Loucy (cell line): ENCODE measurements around the gene DTX3.

Source experiments
- CTCF ChIP-seq: fragments of 200-600 bp; sonication (generic); conservative IDR thresholded peaks from 2 replicates; pipeline ENCODE4 v1.5.1; 2014; ENCODE audit warnings: mild to moderate bottlenecking, antibody characterized with exemption, low read length
- EZH2phosphoT487 ChIP-seq: fragments of 200-600 bp; IDR thresholded peaks from 2 replicates; pipeline ENCODE4 v1.6.1; 2018; ENCODE audit warnings: antibody characterized with exemption, mild to moderate bottlenecking, moderate library complexity, borderline replicate concordance

DNA sequence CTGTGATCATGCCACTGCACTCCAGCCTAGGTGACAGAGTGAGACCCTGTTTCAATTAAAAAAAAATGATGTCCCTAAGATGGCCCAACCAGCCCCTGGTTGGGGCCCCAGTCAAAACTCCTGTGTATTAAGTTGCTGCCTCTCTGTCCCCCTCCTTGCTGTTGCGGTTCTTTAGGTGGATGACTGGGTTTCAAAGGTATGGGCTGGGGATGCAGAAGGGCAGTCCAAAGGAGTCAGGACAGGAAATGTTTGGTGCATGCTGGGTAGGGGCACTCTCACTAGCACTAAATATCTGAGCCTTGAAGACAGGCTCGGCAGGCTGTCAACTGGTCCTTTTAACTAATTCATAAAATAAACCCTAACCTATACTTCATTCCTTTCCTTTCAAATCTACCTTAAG, 25.6 kb upstream of the DTX3 start:
- TF ChIP-seq CTCF (no peak), EZH2phosphoT487 (no peak)
